ENCODE data around the gene SLCO1A2.

GRCh38 chr12:21305661-21306060 lies 29.1 kb downstream of the SLCO1A2 start:
- TF ChIP-seq, protein P1, sequence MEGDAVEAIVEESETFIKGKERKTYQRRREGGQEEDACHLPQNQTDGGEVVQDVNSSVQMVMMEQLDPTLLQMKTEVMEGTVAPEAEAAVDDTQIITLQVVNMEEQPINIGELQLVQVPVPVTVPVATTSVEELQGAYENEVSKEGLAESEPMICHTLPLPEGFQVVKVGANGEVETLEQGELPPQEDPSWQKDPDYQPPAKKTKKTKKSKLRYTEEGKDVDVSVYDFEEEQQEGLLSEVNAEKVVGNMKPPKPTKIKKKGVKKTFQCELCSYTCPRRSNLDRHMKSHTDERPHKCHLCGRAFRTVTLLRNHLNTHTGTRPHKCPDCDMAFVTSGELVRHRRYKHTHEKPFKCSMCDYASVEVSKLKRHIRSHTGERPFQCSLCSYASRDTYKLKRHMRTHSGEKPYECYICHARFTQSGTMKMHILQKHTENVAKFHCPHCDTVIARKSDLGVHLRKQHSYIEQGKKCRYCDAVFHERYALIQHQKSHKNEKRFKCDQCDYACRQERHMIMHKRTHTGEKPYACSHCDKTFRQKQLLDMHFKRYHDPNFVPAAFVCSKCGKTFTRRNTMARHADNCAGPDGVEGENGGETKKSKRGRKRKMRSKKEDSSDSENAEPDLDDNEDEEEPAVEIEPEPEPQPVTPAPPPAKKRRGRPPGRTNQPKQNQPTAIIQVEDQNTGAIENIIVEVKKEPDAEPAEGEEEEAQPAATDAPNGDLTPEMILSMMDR (conservative IDR thresholded peaks at IDR 0.05; ENCODE audit: low read depth, low read length), result no peak
- no peak for TF ChIP-seq BHLHE40 (IDR thresholded peaks at IDR 0.05; ENCODE audit: low read depth, low read length)
- no peak for TF ChIP-seq RAD21 (IDR thresholded peaks at IDR 0.05; ENCODE audit: low read length)
- no peak for TF ChIP-seq CEBPB (IDR thresholded peaks at IDR 0.05; ENCODE audit: low read depth, low read length)
